GM18873 (cell line): ENCODE results near the gene DMGDH.

Experiments used
- ATAC-seq: cut with Tn5 transposase; IDR thresholded peaks from one replicate; pipeline ENCODE4 v1.9.1; 2021; ENCODE audit warnings: mild to moderate bottlenecking, moderate library complexity, moderate number of reproducible peaks; ENCODE audit not compliant: unreplicated experiment, low FRiP score

The DMGDH gene

GRCh38 chr5:79020861-79021561 lies 48.5 kb downstream of the DMGDH start:
- no peak for ATAC-seq

DNA sequence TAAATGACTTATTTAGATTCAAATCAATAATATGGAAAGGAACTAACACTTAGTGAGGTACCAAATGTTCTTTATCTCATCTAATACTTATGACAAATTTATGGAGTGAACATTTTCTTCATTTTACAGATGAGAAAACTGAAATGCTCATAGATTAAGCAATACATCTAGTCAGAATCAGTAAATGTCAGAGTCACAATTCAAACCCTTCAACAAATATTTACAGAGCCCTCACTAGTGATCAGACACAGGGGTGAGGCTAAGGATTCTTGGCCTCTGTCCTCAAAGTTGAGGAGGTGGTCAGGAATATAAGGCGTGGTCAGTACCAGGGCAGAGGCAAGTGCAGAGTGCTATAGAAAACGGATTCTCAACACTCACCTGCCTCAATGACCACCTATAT lies 54.8 kb downstream of the DMGDH start:
- no peak for ATAC-seq

GRCh38 chr5:79011869-79012268 lies 57.6 kb downstream of the DMGDH start:
- ATAC-seq = no peak

DNA sequence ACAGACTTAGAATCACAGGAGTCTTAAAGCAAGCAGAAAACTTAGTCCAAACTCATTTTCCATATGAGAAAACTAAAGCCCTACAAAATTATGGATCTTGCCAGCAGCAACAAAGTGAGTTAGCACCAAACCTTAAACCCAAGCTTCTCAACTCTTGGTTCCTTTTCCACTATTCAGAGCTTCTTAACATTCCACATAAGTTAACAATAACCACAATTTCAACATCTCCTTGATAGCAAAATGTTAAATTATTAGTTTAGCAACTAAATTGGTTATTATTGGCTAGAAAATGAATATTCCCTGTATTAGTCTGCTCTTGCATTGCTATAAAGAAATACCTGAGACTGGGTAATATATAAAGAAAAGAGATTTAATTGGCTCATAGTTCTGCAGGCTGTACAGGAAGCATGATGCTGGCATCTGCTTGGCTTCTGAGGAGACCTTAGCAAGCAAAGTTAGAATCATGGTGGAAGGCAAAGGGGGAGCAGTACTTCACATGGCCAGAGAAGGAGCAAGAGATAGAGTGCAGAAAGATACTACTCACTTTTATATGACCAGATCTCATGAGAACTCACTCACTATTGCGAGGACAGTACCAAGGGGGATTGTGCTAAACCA lies 58.1 kb downstream of the DMGDH start:
- ATAC-seq = no peak

DNA sequence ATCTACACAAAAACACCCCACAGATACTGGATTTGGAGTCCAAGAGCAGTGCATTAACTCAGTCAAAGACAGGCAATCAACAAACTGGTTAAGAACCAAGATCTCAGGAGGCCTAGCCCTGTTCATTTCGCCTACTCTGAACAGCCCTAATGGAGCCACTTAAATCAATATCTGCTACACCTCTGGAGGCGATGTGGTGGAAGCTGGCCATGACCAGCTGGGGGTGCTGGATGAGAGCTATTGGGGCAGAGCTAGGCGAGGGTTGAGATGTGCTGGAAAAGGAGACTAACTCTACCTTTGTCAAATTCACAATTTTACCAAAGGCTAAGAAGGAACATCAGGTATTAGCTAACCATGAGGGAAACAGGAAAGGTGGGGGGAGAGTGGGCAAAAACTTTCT lies 61.1 kb downstream of the DMGDH start:
- ATAC-seq = no peak

DNA sequence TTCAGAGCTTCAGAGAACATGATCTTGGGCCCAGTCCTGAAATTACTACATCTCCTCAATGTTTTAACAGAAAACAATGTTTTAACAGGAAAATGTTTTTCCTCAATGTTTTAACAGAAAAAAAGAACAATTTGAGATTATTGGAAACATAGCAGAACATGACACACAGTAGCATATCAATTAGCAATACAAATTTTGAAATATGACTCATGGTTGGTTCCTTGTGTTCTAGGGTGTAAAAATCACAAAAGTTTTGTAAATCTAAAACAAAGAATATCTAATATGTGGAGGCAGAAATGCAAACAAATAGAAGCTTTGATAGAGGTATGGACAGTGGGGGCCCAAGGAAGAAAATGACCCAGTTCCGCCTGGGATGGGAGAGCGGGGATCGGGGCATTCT lies 61.6 kb downstream of the DMGDH start:
- ATAC-seq = no peak

- no peak for ATAC-seq
These were observed 63.4 kb downstream of the DMGDH start for GRCh38 chr5:79005936-79006631.

- no peak for ATAC-seq
These were observed 64.3 kb downstream of the DMGDH start for GRCh38 chr5:79005151-79005550.

GRCh38 chr5:79002374-79002773 lies 67.1 kb downstream of the DMGDH start:
- ATAC-seq = no peak

GRCh38 chr5:79001471-79001870 lies 68.0 kb downstream of the DMGDH start:
- no peak for ATAC-seq

DNA sequence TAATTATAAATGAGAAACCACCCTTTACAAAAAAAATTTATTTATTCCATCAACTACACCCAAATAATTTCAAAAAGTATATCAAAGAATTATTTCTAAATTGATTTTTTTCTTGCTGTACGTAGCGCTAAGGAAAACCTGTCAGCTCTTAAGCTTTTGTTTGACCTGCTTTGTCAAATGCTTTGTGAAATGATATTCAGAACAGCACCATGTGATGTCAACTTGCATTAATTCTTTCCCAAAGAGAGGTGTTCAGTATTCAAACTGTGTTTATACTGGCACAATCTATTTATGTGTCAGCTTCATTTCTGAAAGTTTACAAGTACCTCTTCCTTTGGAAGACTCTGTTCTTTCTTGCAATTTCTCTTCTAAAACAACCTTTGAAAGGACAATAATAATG lies 72.4 kb downstream of the DMGDH start:
- ATAC-seq = no peak

DNA sequence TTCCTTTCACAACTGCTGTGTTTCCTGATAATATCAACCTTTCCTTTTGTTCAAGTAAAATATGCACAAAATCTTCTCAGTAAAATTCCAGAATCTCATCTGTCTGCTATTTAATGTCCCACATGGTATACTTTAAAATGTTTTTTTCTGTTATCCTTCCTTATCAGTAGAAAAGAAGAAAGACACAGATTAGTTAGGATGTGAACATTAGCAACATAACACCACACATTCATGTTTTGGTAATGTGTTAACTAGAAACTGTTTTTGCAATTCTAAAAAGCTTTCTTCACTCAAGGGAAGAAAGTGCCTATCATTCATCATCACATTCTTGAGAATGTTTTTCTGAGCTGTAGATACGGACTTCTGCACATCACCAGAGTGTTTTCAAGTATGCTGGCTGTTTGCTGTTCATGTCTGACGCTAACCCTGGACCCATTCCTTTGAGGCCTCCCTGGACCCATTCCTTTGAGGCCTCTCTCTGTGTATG lies 73.9 kb downstream of the DMGDH start:
- no peak for ATAC-seq

- no peak for ATAC-seq
These were observed 76.3 kb downstream of the DMGDH start for GRCh38 chr5:78993165-78993564.

DNA sequence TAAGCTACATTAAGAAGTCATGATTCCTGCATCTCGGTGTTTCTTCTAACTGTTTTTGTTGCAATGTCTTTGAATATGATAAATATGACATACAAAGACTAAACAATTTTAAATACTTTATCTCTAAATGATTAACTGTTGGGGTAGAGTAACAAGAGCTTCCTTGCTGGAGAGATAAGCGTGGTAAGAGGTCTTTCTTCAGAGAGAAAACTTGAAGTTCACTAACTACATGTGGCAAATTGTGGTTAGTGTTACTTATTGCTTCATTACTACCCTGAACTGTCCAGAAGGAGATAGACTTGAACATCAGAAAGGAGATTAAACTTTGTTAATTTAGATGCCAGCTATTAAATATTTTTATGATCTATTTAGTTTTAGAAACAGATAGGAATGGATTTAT lies 77.3 kb downstream of the DMGDH start:
- ATAC-seq = no peak

- no peak for ATAC-seq
These were observed 80.4 kb downstream of the DMGDH start for GRCh38 chr5:78989080-78989479.

- ATAC-seq = peak; percentile 51
These were observed 83.7 kb downstream of the DMGDH start for GRCh38 chr5:78985725-78986223.

DNA sequence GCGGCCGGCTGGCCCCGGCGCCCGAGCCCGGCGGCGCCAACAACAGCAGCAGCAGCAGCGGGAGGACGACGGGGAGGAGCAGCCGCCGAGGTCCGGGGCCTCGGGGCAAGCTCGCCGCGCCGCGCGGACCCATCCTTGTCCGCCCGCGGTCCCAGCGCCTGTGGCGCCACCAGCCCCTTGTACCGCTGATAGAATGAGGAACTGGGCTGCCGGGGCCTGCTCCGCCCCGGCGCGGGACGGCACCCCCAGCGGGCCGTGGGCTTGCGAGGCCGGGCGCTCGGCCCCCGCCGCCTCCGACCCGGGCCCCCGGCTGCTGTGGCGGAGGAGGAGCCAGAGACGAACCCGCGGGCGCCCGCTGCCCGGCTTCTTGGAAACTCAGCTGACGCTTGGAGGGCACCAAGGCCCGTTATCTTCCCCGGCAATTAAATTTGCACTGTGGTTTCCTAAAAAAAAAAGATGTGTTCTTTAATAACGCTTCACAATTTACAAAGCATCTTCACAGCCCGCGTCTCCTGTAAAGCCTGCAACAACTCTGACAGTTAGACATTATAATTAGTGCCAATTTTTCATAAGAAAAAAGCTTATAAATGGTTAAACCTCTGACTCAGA lies 84.3 kb downstream of the DMGDH start, which contains the start of gene ARSB:
TSS of gene ARSB (minus strand) at position 195 of the 609 bp plus-strand sequence. CDS start at position 133, 62 bp downstream.
- peak; percentile 30 for ATAC-seq

GRCh38 chr5:78984439-78985115 lies 84.9 kb downstream of the DMGDH start:
- peak; percentile 43 for ATAC-seq

DNA sequence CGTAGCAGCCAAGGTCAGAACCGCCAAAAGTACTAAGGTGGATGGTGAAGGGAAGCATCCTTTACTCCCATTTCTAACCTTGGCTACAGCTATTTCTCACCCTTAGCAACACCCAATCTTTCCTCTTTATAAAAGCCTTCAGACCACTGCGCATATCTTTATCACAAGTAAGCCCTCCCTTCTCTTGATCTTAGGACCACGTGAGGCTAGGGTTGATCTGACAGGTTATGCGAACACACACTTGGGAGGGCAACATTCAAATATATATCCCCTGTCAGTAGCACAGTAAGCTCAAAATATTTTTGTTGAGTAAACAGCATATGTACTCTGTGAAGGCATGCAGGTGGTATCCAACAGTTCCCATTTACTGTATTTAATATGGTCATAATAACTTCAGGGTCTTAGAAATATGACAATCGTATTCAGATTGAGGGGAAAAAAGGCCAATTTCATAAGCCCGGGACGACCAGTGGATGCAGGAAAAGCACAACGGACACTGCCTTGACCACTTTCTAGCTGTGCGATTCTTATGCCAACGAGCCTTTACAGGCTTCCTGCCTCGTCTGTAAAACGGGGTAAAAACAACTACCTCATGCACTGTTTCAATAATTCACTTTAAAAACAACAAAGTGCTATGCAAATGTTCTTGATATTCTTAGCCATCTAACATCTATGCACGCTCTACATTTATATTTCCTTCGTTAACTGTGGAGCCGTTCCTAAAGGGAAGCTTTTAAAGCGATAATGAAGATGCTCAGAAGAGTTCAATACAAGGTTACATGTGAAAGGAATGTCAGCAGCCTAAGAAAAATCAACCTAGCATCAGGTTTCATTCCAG lies 85.7 kb downstream of the DMGDH start:
- ATAC-seq = no peak
